KOPT-K1 (cell line): Measurements from ENCODE around the gene CCR5AS.
"Not testable (repeated sequence)": the region's sequence is repeated elsewhere in the genome, so short reads cannot be mapped to it uniquely, and the experiment has no call there.

ENCODE experiments used
- H3K27ac ChIP-seq: fragments of 200-600 bp; sonication (generic); 2 replicates; pipeline ENCODE4 v1.5.1; 2016; ENCODE audit warnings: antibody characterized with exemption, mild to moderate bottlenecking, low read depth, low read length; ENCODE audit not compliant: poor library complexity, severe bottlenecking
- H3K36me3 ChIP-seq: fragments of 200-600 bp; sonication (generic); 2 replicates; pipeline ENCODE4 v1.5.1; 2017; ENCODE audit warnings: antibody characterized with exemption, mild to moderate bottlenecking, low read length, moderate library complexity; ENCODE audit not compliant: insufficient read depth
- H3K9me3 ChIP-seq: fragments of 200-600 bp; sonication (generic); 2 replicates; pipeline ENCODE4 v1.5.1; 2017; ENCODE audit warnings: antibody characterized with exemption, low read length, mild to moderate bottlenecking; ENCODE audit not compliant: insufficient read depth, poor library complexity, severe bottlenecking

CCR5AS gene

DNA sequence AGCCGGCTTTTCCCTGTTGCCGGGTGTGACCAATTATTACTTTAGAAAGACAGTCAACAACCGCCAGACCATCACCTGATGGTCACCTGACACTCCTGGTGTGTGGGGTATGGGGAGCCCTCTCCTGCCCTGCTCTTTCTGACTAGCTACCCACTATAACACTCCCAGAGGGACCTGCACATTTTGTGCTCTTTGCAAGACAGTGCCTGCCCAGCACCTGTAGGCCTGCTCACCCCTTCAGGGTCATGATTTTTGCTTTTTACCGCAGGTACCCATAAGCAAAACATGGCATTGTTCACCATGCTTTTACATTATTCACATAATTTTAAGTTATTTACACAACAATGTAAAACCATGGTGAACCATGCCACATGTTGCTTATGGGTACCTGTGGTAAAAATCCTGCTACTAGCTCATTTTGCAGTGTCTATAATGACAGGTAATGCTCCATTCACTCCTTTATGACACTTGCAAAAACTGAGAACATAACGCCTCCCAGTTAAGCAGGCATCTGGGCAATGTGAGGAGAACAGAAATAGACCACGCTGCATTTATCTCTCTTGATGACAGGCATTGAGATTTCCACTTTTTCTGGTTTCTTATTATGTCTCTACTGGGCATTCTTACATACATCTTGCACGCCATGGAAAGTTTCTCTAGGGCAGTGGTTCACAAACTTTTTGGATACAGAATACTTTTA lies 10.1 kb upstream of the CCR5AS start:
- H3K9me3 ChIP-seq, result no peaks in the 10 kb centered on the region
- H3K36me3 ChIP-seq, result no peaks in the 10 kb centered on the region
- no peak overlapping the region for H3K27ac ChIP-seq

DNA sequence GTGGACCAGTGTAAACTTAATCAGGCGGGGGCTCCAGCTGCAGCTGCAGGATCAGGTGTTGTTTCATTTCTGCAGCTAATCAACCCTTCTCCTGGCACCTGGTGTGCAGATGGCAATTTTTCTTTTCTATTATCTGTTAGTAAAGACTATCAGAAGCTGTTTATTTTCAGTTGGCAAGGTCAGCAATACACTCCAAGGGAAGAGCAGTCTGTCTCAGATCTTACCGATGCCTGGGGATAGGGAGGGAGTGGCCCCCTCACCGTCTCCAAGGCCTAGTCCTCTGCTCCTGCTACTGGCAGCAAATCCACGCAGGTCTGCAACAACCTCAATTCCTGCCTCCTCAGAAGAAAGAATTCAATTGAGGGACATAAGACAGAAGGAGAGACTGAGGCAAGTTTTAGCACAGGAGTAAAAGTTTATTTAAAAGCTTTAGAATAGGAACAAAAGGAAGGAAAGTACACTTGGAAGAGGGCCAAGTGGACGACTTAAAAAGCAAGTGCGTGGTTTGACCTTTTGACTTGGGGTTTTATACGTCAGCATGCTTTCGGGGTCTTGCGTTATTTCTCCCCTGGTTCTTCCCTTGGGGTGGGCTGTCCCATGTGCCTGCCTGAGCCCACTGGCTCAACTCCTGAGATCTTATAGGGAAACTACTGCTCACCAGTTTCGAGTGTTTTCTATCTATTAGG lies 9.4 kb upstream of the CCR5AS start:
- no peaks in the 10 kb centered on the region for H3K9me3 ChIP-seq
- no peaks in the 10 kb centered on the region for H3K36me3 ChIP-seq
- no peak overlapping the region for H3K27ac ChIP-seq

- Histone ChIP-seq H3K9me3 (no peaks in the 10 kb centered on the region), H3K27ac (no peak overlapping the region), H3K36me3 (no peaks in the 10 kb centered on the region)
Observed at GRCh38 chr3:46414739-46415138, 7.9 kb upstream of the CCR5AS start.

- peaks cover 2% of the 10 kb centered on the region; the same call in 1 of the 2 replicates for H3K36me3 ChIP-seq
Observed at GRCh38 chr3:46413951-46414350, 7.1 kb upstream of the CCR5AS start.

GRCh38 chr3:46412786-46413298 lies 6.0 kb upstream of the CCR5AS start:
- Histone ChIP-seq H3K36me3 (peaks cover 7% of the 10 kb centered on the region; the same call in 1 of the 2 replicates), H3K9me3 (no peaks in the 10 kb centered on the region), H3K27ac (no peak overlapping the region)

More at GRCh38 chr3:46413951-46414350, 7.1 kb upstream of the CCR5AS start:
- no peaks in the 10 kb centered on the region for H3K9me3 ChIP-seq
- H3K27ac ChIP-seq, result no peak overlapping the region

- Histone ChIP-seq H3K27ac (no peak overlapping the region), H3K9me3 (no peaks in the 10 kb centered on the region), H3K36me3 (peaks cover 7% of the 10 kb centered on the region; the same call in 1 of the 2 replicates)
Observed at GRCh38 chr3:46411271-46411670, 4.4 kb upstream of the CCR5AS start.

DNA sequence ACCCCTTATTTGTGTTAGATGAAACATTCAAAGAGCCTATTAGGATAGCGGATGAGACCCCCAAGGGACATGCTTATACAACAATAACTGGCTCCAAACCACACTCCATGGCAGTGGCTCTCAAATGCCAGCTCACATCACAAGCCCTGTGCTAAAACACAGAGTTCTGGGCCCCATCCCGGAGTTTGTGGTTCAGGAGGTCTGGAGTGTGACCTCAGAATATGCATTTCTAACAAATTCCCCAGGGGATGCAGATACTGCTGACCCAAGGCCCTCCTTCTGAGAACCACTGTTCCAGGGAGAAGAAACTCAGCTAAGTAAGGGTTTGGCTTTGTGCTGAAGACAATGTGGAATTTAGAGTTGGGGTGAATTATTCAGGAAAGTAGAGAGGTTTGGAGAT lies 3.8 kb upstream of the CCR5AS start:
- H3K9me3 ChIP-seq, result no peaks in the 10 kb centered on the region
- H3K27ac ChIP-seq, result no peak overlapping the region
- peaks cover 7% of the 10 kb centered on the region; the same call in 1 of the 2 replicates for H3K36me3 ChIP-seq

- H3K27ac ChIP-seq, result peak overlapping the region; percentile 84
- H3K9me3 ChIP-seq, result no peaks in the 10 kb centered on the region
- peaks cover 7% of the 10 kb centered on the region; the same call in 1 of the 2 replicates for H3K36me3 ChIP-seq
Observed at GRCh38 chr3:46409739-46410489, 3.0 kb upstream of the CCR5AS start.

DNA sequence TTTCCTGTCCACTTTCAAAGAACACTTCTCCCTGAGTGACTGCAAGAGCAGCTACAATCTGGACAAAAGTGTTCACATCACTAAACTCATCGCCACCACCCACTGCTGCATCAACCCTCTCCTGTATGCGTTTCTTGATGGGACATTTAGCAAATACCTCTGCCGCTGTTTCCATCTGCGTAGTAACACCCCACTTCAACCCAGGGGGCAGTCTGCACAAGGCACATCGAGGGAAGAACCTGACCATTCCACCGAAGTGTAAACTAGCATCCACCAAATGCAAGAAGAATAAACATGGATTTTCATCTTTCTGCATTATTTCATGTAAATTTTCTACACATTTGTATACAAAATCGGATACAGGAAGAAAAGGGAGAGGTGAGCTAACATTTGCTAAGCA lies 2.0 kb upstream of the CCR5AS start:
- Histone ChIP-seq H3K36me3 (peaks cover 7% of the 10 kb centered on the region; the same call in 1 of the 2 replicates), H3K27ac (peak overlapping the region; percentile 84), H3K9me3 (no peaks in the 10 kb centered on the region)

DNA sequence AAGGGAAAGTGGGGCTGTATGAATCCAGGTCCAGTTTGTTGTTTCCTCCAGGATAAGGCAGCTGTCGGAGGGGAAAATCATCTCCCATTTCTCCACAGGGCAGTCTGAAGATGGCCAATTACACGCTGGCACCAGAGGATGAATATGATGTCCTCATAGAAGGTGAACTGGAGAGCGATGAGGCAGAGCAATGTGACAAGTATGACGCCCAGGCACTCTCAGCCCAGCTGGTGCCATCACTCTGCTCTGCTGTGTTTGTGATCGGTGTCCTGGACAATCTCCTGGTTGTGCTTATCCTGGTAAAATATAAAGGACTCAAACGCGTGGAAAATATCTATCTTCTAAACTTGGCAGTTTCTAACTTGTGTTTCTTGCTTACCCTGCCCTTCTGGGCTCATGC lies 1.1 kb upstream of the CCR5AS start:
- Histone ChIP-seq H3K9me3 (no peaks in the 10 kb centered on the region), H3K36me3 (peaks cover 7% of the 10 kb centered on the region; the same call in 1 of the 2 replicates), H3K27ac (peak overlapping the region; percentile 84)

DNA sequence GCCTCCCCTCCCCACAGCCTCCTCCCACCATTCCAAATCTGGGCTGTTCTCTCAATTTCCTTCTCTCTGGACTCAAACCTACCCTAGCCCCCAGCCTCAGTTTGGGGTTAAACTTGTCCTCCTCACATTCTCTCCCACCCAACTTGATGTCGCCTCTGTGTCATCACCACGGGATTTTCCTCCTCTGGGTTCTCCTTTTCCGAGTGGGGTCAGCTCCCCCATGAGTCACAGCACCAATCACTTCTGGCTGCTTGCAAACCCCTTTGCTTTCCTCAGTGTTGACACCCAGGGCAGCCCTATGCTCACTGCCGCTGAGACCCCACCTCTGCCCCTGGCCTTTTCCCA lies 451 bp downstream of the CCR5AS start:
- peaks cover 7% of the 10 kb centered on the region; the same call in 1 of the 2 replicates for H3K36me3 ChIP-seq
- H3K9me3 ChIP-seq, result no peaks in the 10 kb centered on the region
- peak overlapping the region; percentile 84 for H3K27ac ChIP-seq

- Histone ChIP-seq H3K36me3 (peaks cover 7% of the 10 kb centered on the region; the same call in 1 of the 2 replicates), H3K9me3 (no peaks in the 10 kb centered on the region), H3K27ac (no peak overlapping the region)
Observed at GRCh38 chr3:46405301-46406019, 1.4 kb downstream of the CCR5AS start.

- H3K9me3 ChIP-seq, H3K27ac ChIP-seq, H3K36me3 ChIP-seq: not testable (repeated sequence)
Observed at GRCh38 chr3:46402902-46403301, 4.0 kb downstream of the CCR5AS start.

DNA sequence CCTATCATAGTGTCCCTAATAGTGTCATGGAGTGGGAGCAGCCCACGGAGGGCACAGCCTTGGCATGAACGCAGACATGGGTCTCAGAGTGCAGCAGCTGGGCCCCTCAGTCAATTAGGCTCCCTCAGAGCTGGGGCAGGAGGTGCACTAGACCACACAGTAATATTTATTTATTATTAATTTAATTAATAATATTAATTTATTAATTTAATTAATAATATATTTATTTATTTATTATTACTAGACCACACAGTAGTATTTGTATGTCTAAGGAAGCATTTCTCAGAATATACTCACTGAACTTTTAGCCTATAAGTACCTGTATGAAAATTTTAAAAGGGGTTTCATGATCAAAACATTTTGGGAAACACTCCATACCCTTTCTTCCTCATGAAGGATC lies 5.3 kb downstream of the CCR5AS start:
- Histone ChIP-seq H3K27ac (no peak overlapping the region), H3K9me3 (no peaks in the 10 kb centered on the region), H3K36me3 (no peaks in the 10 kb centered on the region)
